Ishikawa (cell line): ENCODE measurements around the gene VWF.

Experiments
- CEBPB ChIP-seq: IDR thresholded peaks from 2 replicates; pipeline ENCODE4 v1.6.1; 2012
- CREB1 ChIP-seq: IDR thresholded peaks from 2 replicates; pipeline ENCODE4 v1.6.1; 2012; ENCODE audit warnings: low read depth
- MAX ChIP-seq: IDR thresholded peaks from 2 replicates; pipeline ENCODE4 v1.6.1; 2012
- USF1 ChIP-seq: IDR thresholded peaks from 2 replicates; pipeline ENCODE4 v1.6.1; 2012

- TF ChIP-seq MAX = no peak
- TF ChIP-seq CREB1 = no peak
- TF ChIP-seq USF1 = no peak
- no peak for TF ChIP-seq CEBPB
Observed at GRCh38 chr12:5905757-5906156, 218.7 kb downstream of the VWF start.
